ENCODE results near the gene CRELD2.

Gene CRELD2

DNA sequence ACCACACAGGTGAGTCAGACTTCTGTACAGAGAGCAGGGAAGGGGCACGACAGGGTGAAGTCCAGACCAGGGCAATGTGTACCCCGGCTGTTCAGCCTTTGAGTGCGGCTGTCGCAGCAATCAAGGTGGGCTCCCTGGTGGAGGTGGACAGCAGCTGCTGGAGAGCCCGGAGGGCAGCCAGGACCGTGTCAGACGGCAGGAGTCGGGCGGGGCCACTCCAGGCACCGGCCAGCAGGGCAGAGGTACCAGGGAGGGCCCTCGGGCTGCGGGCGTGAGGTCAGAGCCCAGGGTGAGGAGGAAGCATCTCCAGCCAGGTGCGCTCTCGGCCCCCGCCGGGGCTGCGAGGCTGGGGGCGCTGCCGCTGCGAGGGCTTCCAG lies 41.3 kb downstream of the CRELD2 start:
- no peak for DNase-seq

DNA sequence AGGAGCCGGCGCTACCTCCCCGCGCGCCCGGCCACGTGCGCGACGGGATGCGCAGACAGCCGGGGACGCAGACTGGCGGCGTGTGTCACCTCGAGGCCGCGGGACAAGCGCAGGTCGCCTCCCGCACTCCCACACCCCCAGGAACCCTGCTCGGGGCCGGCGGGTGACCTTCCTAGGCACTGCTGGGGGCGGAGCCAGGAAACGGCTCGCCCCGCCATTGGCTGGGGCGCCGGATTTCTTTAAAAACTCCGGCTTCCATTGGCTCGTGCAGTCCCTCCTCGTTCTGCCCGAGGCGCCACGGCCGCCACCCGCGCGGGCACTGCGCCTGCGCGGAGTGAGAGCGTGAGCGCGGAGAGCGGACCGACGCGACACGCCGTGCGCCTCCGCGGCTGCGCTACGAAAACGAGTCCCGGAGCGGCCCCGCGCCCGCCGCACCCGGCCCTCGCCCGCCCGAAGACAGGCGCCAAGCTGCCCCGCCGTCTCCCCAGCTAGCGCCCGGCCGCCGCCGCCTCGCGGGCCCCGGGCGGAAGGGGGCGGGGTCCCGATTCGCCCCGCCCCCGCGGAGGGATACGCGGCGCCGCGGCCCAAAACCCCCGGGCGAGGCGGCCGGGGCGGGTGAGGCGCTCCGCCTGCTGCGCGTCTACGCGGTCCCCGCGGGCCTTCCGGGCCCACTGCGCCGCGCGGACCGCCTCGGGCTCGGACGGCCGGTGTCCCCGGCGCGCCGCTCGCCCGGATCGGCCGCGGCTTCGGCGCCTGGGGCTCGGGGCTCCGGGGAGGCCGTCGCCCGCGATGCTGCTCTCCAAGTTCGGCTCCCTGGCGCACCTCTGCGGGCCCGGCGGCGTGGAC lies 41.9 kb downstream of the CRELD2 start, which contains the start of gene PIM3:
Gene PIM3 (plus strand): TSS at position 614 of the 846 bp plus-strand sequence. CDS start 176 bp downstream, at position 790.
- DNase-seq, result peak; percentile 91

DNA sequence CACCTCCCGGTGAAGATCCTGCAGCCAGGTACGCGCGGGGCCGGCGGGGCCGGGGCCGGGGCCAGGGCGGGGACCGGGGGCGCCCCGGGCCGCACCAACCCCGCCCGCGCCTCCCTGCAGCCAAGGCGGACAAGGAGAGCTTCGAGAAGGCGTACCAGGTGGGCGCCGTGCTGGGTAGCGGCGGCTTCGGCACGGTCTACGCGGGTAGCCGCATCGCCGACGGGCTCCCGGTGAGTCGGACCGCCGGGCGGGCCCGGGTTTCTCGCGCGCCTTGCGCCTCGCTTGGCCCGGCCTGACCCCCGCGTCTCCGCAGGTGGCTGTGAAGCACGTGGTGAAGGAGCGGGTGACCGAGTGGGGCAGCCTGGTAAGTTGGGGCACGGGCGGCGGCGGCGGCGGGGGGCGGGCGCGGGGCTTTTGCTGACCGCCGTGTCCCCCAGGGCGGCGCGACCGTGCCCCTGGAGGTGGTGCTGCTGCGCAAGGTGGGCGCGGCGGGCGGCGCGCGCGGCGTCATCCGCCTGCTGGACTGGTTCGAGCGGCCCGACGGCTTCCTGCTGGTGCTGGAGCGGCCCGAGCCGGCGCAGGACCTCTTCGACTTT lies 42.7 kb downstream of the CRELD2 start:
- no peak for DNase-seq

DNA sequence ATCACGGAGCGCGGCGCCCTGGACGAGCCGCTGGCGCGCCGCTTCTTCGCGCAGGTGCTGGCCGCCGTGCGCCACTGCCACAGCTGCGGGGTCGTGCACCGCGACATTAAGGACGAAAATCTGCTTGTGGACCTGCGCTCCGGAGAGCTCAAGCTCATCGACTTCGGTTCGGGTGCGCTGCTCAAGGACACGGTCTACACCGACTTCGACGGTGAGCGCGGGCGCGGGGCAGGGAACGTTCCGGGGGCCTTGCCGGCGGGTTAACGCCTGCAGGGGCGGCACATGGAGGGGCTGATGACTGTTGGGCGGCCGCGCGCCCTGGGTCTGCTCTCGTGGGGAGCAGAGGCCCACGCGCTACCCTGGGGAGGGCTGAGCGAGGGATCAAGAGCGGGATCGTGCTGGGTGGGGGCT lies 43.2 kb downstream of the CRELD2 start:
- DNase-seq, result no peak

DNA sequence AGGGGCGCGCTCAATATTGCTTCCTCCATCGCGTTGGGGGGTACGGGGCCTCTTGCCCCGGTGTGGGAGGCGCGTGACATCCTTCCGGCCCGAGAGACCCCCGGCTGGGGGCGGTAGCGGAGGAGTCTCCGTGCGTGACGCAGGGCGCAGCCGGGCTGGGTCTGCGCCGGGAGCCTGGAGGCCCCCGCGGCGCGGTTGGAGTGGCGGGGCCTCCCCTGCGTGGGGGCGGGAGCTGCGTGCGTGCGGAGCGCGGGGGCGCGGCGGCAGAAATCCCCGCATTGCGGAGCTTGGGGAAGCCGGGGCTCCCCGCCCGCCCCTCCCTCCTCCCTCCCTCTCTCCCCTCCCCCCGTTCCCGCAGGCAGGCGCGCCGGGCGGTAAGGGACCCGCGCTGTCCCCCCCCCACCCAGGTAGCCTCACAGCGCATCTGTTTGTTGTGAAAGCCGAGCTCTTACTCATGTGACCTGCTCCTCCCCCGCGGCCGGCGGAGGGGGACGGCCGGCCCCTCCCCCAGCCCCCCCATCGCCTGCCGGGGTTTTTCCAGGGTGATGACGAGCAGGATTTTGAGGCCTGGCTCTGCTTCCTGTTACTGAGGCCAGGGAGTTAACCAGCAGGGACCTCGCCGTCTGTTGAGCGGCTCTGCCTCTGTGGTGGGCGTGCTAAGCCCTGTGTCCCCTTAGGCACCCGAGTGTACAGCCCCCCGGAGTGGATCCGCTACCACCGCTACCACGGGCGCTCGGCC lies 43.7 kb downstream of the CRELD2 start:
- peak; percentile 20 for DNase-seq

DNA sequence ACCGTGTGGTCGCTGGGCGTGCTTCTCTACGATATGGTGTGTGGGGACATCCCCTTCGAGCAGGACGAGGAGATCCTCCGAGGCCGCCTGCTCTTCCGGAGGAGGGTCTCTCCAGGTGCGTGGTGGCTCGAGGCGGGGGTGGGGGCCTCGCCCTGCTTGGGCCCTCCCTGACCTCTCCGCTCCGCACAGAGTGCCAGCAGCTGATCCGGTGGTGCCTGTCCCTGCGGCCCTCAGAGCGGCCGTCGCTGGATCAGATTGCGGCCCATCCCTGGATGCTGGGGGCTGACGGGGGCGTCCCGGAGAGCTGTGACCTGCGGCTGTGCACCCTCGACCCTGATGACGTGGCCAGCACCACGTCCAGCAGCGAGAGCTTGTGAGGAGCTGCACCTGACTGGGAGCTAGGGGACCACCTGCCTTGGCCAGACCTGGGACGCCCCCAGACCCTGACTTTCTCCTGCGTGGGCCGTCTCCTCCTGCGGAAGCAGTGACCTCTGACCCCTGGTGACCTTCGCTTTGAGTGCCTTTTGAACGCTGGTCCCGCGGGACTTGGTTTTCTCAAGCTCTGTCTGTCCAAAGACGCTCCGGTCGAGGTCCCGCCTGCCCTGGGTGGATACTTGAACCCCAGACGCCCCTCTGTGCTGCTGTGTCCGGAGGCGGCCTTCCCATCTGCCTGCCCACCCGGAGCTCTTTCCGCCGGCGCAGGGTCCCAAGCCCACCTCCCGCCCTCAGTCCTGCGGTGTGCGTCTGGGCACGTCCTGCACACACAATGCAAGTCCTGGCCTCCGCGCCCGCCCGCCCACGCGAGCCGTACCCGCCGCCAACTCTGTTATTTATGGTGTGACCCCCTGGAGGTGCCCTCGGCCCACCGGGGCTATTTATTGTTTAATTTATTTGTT lies 44.6 kb downstream of the CRELD2 start:
- DNase-seq, result no peak

DNA sequence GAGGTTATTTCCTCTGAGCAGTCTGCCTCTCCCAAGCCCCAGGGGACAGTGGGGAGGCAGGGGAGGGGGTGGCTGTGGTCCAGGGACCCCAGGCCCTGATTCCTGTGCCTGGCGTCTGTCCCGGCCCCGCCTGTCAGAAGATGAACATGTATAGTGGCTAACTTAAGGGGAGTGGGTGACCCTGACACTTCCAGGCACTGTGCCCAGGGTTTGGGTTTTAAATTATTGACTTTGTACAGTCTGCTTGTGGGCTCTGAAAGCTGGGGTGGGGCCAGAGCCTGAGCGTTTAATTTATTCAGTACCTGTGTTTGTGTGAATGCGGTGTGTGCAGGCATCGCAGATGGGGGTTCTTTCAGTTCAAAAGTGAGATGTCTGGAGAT lies 45.2 kb downstream of the CRELD2 start:
- no peak for DNase-seq

DNA sequence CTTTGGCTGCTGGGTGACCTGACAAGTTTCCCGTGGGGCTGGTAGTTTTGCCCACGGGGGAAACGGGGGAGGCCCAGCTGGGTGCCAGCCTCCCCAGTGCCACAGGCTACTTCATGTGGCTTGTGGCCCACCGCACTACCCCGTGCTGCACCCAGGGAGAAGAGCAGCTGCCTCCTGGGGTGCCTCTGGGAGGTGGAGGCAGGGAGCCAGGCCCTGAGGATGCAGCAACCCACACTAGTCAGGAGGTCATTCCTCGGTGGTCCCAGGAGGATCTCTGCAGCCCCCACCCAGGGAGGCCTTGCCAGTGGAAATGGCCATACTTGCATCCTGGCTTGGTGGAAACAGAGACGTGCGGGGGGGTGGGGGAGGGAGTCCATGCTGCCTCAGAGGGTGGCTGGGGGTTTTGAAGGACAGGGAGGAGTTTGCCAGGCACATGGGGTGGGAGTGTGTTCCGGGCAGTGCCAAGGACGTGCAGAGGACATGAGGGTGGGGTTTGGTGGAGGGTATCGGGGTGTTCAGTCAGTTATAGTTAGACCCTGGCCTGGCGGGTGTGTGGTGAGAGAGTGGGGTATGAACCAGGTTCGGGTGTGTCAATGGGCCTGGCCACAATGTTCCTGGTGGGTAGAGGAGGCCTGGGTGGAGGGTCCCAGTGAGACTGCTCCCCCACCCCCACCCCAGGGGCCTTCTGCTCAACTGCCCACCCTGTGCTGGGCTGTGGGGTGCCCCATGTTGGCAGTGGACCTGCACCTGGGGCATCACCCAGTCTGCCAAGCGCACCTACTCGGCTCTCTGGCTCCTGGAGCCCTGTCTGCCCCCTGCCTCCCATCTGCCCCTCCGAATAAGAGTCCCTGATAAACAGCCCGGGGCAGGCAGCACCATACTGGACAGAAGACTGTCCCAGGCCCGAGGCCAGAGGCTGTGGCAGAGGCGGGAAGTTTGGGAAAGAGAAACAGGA lies 46.0 kb downstream of the CRELD2 start:
- no peak for DNase-seq

DNA sequence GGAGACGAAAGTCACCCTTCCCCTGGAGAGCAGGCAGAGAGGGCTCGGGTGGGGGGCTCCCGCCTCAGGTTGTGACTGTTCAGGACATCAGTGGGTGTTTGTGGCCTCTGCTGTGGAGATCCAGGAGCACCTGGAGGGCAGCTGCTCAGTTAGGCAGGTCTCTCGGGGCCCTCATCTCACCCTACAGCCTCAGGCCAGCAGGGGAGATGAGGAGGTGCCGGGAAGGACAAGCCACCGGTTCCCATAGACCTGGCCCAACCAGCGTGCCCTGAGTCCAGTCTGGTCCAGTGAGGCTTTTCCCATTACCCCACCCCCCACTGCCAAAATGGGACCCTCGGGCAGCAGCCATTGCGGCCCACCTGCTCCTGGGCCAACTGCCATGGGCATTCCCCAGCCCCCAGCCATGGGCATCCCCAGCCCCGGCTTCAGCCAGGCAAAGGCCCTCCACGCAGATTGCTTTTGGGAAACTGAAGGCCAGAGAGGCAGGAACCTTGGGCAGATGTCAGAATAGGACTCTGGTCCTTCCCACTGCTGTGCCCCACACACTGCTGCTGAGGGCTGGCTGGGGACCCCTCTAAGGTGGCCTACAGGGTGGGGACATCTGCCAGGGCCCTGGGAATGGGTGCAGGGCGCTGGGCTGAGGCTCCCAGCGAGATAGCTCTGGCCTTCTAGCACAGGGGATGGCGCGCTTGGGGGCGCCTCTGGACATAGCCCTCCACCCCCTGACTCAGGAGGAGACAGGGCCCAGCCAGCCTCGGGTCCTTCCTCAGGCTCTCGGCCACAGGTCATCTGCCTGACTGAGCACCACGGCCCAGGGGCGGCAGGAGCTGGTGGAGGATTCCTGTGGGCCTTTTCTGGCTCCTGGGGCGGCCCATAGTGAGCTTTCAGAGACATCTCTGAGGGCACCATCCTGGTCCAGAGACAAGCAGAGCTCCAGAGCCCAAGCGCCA lies 46.9 kb downstream of the CRELD2 start:
- no peak for DNase-seq

DNA sequence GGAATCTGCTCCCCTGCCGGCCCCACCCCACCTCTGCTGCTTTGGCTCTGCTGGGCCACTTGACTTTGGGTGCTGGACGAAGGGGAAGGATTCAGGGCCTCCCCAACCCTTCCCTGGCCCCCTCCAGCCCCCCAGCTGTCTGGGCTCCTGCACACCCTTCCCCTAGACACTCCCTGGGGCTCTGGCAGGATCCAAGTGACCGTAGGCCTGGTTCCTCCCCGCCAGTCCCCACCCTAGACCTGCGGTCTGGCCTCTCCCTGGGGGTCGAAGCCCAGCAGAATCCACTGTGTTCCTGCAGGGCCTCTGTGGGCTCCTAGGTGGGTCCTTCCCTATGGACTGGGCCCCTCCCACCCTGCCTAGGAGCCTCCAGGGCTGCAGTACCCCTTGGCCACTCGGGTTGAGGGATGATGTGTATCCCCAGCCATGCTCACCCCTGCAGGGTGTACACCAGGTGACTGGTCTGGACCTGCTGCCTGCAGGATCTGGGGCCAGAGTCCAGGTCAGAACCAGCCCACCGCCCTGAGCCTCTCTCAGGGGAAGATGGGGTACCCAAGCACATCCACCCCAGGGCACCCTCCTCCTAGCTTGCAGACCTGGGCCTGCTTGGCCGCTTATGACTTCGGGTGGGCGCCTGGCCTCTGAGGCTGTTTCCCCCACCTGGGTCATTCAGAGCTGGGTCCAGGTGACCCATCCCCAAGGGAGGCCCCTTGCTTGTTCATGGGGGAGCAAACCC lies 47.8 kb downstream of the CRELD2 start:
- no peak for DNase-seq

DNA sequence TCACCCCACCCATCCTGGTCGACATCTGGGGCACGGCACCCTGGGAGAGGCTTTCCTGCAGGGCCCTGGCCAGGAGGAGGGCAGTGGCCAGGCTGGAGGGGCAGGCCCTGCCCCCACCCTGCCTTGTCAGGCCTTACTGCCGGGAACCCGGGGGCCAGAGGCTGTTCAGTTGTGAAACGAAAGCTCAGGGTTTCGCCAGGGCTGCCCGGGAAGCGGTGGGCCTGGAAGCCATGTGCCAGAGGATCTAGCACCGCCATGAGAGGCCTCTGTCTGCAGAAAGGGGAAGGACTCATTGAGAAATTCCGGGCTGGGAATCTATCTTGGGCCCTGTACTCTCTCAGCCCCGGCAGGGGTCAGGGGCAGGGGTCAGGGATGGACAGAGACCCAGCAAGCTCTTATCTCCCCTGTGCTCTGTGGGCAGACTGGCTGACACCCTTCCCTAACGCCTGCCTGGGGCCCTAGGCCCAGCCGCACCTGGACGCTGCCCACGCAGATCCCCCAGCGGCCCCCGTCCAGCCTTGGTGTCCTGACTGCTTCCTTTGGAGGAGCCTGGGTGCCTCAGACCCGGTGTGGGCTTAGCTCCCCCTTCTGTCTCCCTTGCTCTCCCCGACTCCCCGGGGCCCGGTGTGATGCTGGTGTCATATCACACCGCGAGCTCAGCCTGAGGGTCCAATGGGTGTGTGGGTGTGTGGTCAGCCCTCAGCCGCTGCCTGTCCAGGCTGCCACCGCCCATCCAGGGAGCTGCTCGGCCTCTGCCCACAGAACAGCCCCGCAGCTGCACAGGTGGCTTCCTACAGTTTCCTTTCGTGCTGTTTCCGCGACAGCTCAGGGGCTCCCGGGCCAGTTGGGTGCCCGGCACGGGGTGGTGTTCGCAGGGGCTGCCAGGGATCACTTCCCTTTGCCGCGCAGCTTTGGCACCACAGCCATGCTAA lies 48.6 kb downstream of the CRELD2 start:
- DNase-seq, result no peak

DNA sequence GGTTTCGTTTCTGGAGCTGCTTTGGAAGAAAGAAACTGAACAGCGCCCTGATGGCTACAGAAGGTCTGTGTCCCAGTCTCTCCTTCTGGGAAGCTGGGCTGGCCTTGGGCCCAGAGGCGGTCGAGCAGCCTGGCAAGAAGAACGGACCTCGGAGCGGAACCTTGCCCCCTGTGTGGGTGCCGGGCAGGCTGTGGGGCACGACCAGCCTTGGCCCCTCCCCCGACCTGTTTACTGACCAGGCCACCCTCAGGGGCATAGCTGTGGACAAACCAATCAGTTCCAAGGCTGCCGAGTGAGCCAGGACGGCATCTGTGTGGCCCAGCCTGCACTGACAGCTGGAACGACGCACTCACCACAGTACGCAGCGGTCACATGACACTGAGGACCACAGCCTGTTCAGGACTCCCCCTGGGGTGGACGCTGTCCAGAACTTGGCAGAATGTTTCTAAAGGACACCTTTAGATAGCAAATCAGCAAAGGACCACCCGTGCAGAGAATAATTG lies 49.3 kb downstream of the CRELD2 start:
- DNase-seq, result no peak

DNA sequence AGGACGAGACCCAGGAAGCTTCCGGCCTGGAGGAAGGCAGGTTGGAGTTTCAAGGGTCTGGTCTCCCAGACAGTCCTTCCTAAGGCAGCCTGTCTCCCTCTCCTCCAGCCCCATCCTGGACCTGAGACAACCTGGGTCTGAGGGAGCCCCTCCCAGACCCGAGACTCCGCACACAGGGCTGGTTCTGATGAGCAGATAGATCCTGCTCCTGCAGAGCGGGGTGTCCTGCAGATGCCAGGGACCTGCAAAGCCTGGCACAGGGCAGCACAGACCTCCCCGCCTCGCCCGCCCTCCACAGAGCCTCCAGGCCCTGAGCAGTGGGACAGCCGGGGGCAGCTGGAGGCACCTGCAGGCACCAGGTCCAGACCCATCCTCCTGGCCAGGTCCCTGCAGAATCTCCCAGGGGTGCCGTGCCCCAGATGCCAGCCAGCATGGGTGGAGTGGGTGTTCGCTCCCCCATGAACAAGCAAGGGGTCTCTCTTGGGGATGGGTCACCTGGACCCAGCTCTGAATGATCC lies 49.9 kb downstream of the CRELD2 start:
- no peak for DNase-seq

DNA sequence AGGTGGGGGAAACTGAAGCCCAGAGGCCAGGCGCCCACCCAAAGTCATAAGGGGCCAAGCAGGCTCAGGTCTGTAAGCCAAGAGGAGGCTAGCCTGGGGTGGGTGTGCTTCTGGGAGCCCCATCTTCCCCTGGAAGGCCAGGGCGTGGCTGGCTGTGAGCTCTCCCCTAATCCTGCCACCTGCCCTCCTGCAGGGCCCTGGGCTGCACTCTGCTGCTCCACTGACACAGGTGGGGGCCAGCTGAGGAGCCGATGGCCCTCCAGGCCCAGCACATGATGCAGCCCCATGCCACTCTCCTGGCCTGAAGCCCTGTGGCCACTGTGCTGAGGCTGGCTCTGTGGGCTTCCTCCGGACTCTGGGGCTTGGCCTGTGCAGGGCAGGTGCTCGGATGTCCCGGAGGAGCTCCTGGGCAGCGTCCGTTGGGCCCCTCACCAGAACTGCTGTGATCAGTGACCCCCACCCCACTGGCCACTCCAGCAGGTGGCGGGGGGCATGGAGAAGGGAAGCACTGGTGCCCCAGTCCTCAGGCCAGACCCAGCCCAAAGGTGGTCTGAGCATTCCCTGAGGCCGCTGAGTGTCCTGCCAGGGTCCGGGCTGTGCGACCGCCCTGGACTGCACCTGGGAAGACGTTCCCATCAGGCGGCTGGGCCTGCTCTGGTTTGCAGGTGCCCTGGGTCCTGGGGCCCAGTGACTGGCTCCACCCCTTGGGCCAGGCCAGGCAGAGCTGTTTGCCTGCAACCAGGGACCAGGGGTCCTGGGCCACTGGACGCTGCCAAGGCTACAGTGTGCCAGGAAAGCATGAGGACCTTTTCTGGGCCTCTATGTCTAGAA lies 50.6 kb downstream of the CRELD2 start:
- no peak for DNase-seq

DNA sequence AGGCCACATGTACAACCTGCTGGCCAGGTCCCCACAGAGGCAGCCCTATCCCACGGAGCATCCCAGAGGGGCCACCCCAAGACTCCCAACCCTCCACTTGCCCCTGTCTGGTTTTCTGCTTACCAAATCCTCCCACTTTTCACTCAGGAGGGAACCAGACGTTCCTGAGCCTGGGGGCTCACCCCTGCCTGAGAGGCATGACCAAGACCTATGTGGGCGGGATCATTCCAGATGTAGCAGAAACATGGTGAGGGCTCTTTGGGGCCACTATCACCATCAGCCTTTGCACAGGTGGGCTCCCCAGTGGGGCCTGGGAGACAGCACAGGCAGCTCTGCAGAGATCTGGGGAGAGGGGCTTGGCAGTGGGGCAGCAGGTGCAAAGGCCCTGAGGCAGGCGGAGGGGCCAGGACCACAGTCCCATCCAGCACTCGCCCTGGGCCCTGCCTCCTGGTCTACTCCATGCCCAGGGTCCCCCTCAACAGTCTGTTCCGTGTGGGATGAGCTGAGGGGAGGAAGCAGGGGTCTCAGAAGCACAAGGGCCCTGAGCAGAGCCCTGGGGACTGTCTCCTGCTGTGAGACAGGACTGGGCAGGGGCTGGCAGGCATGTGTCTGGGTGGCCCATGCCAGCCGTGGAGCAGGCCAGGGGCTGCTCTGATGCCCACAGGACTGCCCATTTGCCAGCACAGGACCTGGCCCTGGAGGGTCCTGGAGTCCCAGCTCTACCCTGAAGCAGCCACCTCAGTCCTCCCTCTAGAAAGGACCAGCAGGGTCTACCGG lies 51.5 kb downstream of the CRELD2 start:
- DNase-seq, result no peak

DNA sequence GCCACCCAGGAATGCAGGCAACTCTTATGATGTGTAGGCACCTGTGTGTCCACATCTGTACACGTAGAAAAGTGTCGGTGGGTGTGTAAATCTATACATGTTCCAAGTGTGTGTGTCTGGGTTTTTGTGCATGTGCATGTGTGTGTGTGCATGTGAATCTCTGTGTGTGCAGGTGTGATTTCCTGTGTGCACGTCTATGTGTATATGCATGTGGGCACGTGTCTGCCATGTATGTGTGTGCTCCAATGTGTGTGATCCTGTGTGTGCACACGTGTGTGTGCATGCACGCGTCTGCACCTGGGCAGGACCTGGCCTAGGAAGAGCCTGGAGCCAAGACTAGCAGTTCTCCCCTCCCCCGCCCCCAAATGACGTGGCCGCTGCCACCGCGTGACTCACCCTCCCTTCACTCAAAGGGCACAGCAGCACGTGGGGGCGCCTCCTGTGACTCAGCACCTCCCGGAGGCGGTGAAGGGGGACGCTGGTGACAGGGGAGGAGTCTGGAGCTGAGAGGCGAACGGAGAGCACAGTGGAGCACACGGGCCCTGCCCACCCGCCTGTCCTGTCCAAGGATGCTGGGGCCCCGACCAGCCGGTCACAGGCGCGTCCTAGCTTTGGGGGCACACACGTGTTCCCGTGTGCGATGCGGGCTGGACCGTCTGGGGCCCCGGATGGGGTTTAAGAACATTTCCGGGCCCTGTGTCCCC lies 52.2 kb downstream of the CRELD2 start:
- DNase-seq, result peak; percentile 54

Measured in SHP77 treated with DMSO at 0.1 percent for 48 hours (cell line).